PC-3 (cell line): ENCODE data around the gene UPB1.

Experiments used
- EZH2phosphoT487 ChIP-seq: fragments of 300-600 bp; sonication (generic); IDR thresholded peaks from 2 replicates; pipeline ENCODE4 v1.6.1; 2018; ENCODE audit warnings: mild to moderate bottlenecking, antibody characterized with exemption, low read length, borderline replicate concordance
- TF ChIP-seq, protein P1 (sequence below): fragments of 300-600 bp; sonication (generic); conservative IDR thresholded peaks from 2 replicates; pipeline ENCODE4 v1.5.1; 2017; ENCODE audit warnings: antibody characterized with exemption, low read depth, mild to moderate bottlenecking, low read length

GRCh38 chr22:24541681-24542515 is 46.8 kb downstream of the UPB1 start:
- TF ChIP-seq, protein P1, sequence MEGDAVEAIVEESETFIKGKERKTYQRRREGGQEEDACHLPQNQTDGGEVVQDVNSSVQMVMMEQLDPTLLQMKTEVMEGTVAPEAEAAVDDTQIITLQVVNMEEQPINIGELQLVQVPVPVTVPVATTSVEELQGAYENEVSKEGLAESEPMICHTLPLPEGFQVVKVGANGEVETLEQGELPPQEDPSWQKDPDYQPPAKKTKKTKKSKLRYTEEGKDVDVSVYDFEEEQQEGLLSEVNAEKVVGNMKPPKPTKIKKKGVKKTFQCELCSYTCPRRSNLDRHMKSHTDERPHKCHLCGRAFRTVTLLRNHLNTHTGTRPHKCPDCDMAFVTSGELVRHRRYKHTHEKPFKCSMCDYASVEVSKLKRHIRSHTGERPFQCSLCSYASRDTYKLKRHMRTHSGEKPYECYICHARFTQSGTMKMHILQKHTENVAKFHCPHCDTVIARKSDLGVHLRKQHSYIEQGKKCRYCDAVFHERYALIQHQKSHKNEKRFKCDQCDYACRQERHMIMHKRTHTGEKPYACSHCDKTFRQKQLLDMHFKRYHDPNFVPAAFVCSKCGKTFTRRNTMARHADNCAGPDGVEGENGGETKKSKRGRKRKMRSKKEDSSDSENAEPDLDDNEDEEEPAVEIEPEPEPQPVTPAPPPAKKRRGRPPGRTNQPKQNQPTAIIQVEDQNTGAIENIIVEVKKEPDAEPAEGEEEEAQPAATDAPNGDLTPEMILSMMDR = no peak
- TF ChIP-seq EZH2phosphoT487 = no peak
